ENCODE measurements around the gene OMG.
A peak's percentile ranks its signal among the peaks of the same experiment; 100 is the strongest.
"Not testable (repeated sequence)": the region's sequence is repeated elsewhere in the genome, so short reads cannot be mapped to it uniquely, and the experiment has no call there.

The OMG gene, protein sequence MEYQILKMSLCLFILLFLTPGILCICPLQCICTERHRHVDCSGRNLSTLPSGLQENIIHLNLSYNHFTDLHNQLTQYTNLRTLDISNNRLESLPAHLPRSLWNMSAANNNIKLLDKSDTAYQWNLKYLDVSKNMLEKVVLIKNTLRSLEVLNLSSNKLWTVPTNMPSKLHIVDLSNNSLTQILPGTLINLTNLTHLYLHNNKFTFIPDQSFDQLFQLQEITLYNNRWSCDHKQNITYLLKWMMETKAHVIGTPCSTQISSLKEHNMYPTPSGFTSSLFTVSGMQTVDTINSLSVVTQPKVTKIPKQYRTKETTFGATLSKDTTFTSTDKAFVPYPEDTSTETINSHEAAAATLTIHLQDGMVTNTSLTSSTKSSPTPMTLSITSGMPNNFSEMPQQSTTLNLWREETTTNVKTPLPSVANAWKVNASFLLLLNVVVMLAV

DNA sequence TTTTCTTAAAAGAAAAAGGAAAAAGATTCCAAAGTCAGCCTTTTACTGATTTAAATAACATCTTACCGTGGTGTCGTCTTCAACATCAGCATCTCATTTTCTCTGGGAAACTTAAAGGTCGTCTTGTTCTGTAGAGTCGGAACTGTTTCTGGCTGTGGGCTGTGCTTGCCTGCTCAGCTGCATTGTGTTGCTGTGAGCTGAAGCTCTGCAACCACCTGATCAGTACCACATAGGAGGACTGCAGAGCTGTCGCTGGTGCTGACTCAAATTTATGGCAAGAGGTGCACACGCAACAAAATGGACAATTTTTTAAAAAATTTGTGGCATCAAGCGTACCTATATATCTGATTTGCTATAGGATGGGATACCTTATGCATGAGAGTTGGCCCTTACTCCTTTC, at the start of gene OMG:
TSS of gene OMG (minus strand) at position 150 of the 400 bp plus-strand sequence. CDS start 908 bp downstream, outside the sequence.
- H3K4me1 Mint-ChIP-seq = peaks cover 3% of the 10 kb centered on the region
- CTCF ChIA-PET = no interaction called here
- no peaks in the 10 kb centered on the region for H3K27me3 Mint-ChIP-seq
- H3K36me3 Mint-ChIP-seq = peaks cover 9% of the 10 kb centered on the region
- no peak within 1 kb of the TSS for H3K27ac Mint-ChIP-seq
- no peaks in the 10 kb centered on the region for H3K9me3 Mint-ChIP-seq
- no peak within 1 kb of the TSS for H3K4me3 Mint-ChIP-seq
- no peak for DNase-seq

DNA sequence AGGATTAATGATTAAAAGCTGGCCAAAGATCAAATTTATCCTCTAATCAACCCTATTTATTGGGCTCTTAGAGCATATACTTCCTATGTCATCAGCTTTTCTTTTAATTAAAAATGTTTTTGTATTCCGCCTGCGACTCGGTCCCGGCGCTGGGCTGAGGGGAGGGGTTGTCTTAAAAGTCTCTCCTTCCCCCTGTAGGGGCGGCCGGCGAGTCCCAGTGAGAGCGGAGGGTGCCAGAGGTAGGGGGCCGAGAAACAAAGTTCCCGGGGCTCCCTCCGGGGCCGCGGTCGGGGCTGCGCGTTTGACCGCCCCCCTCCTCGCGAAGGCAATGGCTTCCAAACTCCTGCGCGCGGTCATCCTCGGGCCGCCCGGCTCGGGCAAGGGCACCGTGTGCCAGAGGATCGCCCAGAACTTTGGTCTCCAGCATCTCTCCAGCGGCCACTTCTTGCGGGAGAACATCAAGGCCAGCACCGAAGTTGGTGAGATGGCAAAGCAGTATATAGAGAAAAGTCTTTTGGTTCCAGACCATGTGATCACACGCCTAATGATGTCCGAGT, 48.2 kb upstream of the OMG start:
- H3K36me3 Mint-ChIP-seq, H3K27me3 Mint-ChIP-seq, CTCF ChIA-PET, H3K4me3 Mint-ChIP-seq, H3K27ac Mint-ChIP-seq, H3K4me1 Mint-ChIP-seq, H3K9me3 Mint-ChIP-seq, DNase-seq: not testable (repeated sequence)

DNA sequence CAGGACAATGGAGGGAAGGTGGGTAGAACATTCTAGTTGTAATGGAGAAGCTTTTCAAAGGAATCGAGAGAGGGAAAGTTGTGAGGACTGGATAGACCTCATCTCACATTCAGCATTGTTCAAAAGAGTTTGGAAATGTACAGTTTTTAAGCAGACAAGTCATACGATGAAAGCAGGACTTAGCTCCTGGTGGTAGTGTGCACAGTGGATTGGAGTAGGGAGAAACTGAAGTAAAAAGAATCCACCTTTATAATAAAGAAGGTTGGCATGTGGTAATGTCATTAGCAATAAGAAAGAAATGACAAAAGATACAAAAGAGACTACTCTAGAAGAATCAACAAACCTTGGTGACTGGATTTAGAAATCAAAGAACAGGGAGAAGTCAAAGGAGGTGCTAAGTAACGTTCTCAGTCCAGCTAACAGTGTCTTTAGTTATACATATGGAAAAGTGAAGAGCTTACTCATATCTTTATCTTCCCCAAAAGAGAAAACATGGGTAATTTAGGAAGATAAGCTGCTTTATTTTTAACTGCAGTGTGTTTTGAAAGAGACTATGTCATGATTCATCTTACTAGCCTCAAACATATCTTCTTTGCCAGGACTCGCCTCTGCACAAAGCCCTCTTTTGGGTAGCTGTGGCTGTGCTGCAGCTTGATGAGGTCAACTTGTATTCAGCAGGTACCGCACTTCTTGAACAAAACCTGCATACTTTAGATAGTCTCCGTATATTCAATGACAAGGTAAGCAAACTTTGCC, 43.0 kb upstream of the OMG start:
- H3K4me3 Mint-ChIP-seq = no peak overlapping the region
- H3K27ac Mint-ChIP-seq = no peak overlapping the region
- no peaks in the 10 kb centered on the region for H3K4me1 Mint-ChIP-seq
- H3K27me3 Mint-ChIP-seq = no peaks in the 10 kb centered on the region
- H3K9me3 Mint-ChIP-seq = no peaks in the 10 kb centered on the region
- H3K36me3 Mint-ChIP-seq = peaks cover 8% of the 10 kb centered on the region
- CTCF ChIA-PET = interaction anchor here (1.5 to 1.6 kb wide), 2 partner anchors 49 to 124 kb away, joined by 3 to 7 read pairs; no protein-coding TSS in a partner anchor
- DNase-seq = no peak

DNA sequence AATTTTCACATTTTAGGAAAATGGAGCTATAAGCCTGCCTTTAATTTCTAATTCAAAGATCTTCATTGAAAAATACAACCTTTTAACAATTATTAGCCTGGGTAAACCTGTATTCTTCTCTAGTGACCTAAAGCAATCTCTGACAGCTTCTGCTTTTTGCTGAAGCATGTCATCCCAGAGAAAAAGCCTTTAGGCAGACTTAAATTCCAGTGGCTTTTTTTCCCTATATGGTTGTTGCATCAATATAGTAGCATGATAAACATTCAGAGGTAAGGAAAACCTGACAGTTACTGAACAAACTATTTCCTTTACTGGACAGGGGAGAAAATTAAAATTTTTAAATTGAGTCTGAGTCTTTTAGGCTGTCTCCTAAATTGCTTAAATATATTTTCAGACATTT, 32.2 kb upstream of the OMG start:
- no peak for DNase-seq
- no peak overlapping the region for H3K4me3 Mint-ChIP-seq
- no peak overlapping the region for H3K27ac Mint-ChIP-seq
- H3K4me1 Mint-ChIP-seq = peaks cover 2% of the 10 kb centered on the region
- H3K36me3 Mint-ChIP-seq = peaks cover 5% of the 10 kb centered on the region
- H3K27me3 Mint-ChIP-seq = no peaks in the 10 kb centered on the region
- no peaks in the 10 kb centered on the region for H3K9me3 Mint-ChIP-seq
- CTCF ChIA-PET = no interaction called here

DNA sequence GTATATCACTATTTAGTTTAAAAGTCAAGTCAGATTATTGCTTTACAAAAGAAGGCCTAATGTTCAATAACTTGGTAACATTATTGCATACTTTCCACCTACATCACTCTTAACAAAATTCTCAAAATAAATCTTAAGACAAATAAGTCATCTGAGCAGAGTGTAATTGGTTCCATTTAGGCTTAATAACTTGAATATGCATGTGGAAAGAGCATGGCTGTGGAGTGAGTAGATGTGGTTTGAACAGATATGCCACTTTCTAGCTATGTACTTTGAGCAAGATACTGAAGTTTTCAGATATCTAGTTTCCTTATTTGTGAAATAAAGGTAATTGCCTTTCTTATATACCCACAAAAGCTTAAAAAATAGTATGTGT, 31.1 kb upstream of the OMG start:
- Mint-ChIP-seq H3K36me3 (peaks cover 5% of the 10 kb centered on the region), H3K4me3 (no peak overlapping the region), H3K9me3 (no peaks in the 10 kb centered on the region), H3K27me3 (no peaks in the 10 kb centered on the region), H3K4me1 (peaks cover 7% of the 10 kb centered on the region), H3K27ac (no peak overlapping the region)
- no peak for DNase-seq
- CTCF ChIA-PET = no interaction called here

DNA sequence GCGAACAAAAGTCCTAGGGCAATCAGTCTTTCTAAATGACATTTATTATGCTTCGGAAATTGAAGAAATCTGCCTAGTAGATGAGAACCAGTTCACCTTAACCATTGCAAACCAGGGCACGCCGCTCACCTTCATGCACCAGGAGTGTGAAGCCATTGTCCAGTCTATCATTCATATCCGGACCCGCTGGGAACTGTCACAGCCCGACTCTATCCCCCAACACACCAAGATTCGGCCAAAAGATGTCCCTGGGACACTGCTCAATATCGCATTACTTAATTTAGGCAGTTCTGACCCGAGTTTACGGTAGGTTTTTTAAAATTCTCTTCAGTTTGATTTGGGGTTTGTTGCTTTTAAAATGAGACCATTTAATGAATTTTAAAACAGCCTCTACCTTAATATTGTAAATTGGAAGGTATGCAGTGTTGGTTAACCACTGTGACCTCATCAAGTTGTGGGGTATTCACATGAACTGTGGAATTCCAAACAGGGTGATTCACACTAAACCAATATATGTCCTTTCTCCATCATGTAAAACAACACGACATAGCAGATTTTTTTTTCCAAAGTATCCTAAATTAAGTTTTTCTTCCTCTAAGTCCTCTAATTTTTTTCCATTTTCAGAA, 30.6 kb upstream of the OMG start:
- Mint-ChIP-seq H3K27ac (no peak overlapping the region), H3K4me1 (peaks cover 10% of the 10 kb centered on the region), H3K9me3 (no peaks in the 10 kb centered on the region), H3K36me3 (peaks cover 5% of the 10 kb centered on the region), H3K27me3 (no peaks in the 10 kb centered on the region), H3K4me3 (no peak overlapping the region)
- DNase-seq = no peak
- CTCF ChIA-PET = no interaction called here

DNA sequence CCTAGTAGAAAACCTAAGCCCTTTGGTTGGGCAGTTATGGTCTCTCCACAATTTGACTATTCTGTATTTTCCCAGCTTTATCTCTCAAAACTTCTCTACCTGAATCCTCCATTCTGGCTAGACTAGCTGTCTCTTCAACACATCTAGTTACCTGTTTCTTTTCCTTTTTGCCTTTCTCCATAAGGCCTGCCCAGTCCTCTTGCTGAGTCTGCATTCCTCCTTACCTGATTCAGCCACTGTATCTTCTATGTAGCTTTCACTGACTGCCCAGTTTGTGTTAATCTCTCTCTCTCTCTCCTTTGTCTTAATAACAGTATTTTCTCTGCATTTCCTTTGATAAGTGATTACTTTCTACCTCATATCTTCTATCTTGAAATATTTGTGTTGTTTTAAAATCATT, 26.5 kb upstream of the OMG start:
- Mint-ChIP-seq H3K36me3 (peaks cover 19% of the 10 kb centered on the region), H3K27me3 (no peaks in the 10 kb centered on the region), H3K4me1 (peaks cover 18% of the 10 kb centered on the region), H3K27ac (peak overlapping the region; percentile 39), H3K4me3 (no peak overlapping the region), H3K9me3 (no peaks in the 10 kb centered on the region)
- DNase-seq = no peak
- CTCF ChIA-PET = no interaction called here

DNA sequence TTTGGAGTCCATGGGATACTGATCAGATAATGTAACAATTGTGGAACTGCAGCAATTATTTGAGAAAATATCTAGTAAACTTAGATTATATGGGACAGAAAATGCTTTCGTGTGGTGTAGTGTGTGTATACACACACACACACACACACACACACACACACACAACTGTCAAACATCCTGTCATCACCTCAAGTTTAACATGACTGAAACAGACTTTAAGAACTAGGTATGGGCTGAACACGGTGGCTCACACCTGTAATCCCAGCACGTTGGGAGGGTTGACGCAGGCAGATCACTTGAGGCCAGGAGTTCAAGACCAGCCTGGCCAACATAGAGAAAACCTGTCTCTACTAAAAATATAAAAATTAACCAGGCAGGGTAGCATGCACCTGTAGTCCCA, 24.9 kb upstream of the OMG start:
- Mint-ChIP-seq H3K9me3 (no peaks in the 10 kb centered on the region), H3K36me3 (peaks cover 23% of the 10 kb centered on the region), H3K27me3 (no peaks in the 10 kb centered on the region), H3K4me1 (peaks cover 26% of the 10 kb centered on the region), H3K27ac (peak overlapping the region; percentile 94), H3K4me3 (peak overlapping the region; percentile 78)
- DNase-seq = peak; percentile 64
- CTCF ChIA-PET = interaction anchor here (1.0 to 4.1 kb wide), 2 partner anchors 9 to 13 kb away, joined by 4 to 23 read pairs; no protein-coding TSS in a partner anchor

DNA sequence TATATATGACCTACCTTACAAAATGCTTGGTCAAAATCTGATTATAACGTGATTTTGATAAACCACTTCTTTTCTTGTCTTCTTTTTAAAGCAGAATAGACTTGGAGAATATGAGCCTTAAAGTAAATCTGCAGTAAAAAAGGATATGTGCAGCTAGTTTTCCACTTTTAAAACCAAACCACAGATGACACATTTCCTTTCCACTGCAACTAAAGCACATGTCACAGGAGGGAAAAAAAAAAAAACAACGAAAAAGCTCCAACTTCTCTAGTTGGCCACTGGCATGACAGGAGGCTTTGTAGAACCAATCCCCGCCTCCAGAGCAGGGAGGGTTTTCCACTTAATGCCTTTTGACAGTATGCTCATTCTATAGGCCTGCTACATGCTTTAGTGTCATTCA, 24.4 kb upstream of the OMG start, which contains the start of gene EVI2A:
TSS of gene EVI2A (minus strand) at position 142 of the 400 bp plus-strand sequence. CDS start 2,609 bp downstream, outside the sequence.
- CTCF ChIA-PET = interaction anchor here (1.0 to 4.1 kb wide), 2 partner anchors 9 to 12 kb away, joined by 4 to 23 read pairs; no protein-coding TSS in a partner anchor

DNA sequence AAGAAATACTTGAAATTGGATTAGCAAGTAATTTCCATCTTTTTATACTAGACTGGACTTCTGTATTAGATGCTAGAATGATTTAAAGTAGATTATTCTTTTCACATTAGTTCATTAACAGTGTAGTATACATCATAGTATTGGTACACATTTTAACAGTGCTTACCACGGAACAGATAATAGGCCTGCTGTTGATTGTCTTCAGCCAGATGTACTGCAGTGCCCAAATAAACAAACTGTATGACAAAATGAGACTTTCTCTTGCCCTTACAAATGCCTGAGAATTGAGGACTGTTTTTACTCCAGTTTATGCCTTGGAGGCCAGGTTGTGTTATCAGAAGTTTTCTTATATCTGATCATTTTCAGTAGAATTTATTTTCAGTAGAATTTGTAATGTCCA, 23.8 kb upstream of the OMG start:
- no peaks in the 10 kb centered on the region for H3K27me3 Mint-ChIP-seq
- no peak for DNase-seq
- peaks cover 31% of the 10 kb centered on the region for H3K36me3 Mint-ChIP-seq
- CTCF ChIA-PET = interaction anchor here (1.0 to 4.1 kb wide), 2 partner anchors 8 to 12 kb away, joined by 4 to 23 read pairs; no protein-coding TSS in a partner anchor
- H3K27ac Mint-ChIP-seq = peak overlapping the region; percentile 94
- peaks cover 37% of the 10 kb centered on the region for H3K4me1 Mint-ChIP-seq
- H3K9me3 Mint-ChIP-seq = no peaks in the 10 kb centered on the region
- peak overlapping the region; percentile 78 for H3K4me3 Mint-ChIP-seq

More for the DNA sequence above, 24.4 kb upstream of the OMG start, which contains the start of gene EVI2A:
- peaks cover 26% of the 10 kb centered on the region for H3K36me3 Mint-ChIP-seq
- DNase-seq = peak; percentile 91
- no peaks in the 10 kb centered on the region for H3K27me3 Mint-ChIP-seq
- H3K4me3 Mint-ChIP-seq = peak within 1 kb of the TSS; percentile 78
- no peaks in the 10 kb centered on the region for H3K9me3 Mint-ChIP-seq
- H3K4me1 Mint-ChIP-seq = peaks cover 30% of the 10 kb centered on the region
- peak within 1 kb of the TSS; percentile 94 for H3K27ac Mint-ChIP-seq

DNA sequence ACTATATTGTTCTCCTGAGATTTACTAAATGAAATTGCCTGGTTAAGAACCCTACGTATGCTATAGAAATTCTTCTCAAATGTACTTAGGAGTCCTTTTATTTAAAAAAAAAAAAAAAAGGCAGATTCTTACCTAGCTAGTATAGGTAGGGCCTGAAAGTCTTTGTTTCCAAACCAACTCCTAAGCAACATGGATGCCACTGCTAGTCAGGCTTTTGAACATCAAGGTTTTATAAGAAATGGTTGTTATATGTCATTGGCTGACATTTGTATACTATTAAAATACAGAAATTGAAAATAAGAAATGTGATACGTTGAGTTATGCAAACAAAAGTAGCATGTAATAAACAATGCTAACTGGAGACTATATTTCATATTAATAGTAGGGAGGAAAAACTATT, 23.2 kb upstream of the OMG start:
- DNase-seq = no peak
- CTCF ChIA-PET = interaction anchor here (0.6 to 4.1 kb wide), 2 partner anchors 11 to 73 kb away, joined by 3 to 23 read pairs; no protein-coding TSS in a partner anchor
- H3K36me3 Mint-ChIP-seq = peaks cover 32% of the 10 kb centered on the region
- peaks cover 40% of the 10 kb centered on the region for H3K4me1 Mint-ChIP-seq
- no peaks in the 10 kb centered on the region for H3K27me3 Mint-ChIP-seq
- H3K4me3 Mint-ChIP-seq = peak overlapping the region; percentile 78
- peak overlapping the region; percentile 94 for H3K27ac Mint-ChIP-seq
- no peaks in the 10 kb centered on the region for H3K9me3 Mint-ChIP-seq

DNA sequence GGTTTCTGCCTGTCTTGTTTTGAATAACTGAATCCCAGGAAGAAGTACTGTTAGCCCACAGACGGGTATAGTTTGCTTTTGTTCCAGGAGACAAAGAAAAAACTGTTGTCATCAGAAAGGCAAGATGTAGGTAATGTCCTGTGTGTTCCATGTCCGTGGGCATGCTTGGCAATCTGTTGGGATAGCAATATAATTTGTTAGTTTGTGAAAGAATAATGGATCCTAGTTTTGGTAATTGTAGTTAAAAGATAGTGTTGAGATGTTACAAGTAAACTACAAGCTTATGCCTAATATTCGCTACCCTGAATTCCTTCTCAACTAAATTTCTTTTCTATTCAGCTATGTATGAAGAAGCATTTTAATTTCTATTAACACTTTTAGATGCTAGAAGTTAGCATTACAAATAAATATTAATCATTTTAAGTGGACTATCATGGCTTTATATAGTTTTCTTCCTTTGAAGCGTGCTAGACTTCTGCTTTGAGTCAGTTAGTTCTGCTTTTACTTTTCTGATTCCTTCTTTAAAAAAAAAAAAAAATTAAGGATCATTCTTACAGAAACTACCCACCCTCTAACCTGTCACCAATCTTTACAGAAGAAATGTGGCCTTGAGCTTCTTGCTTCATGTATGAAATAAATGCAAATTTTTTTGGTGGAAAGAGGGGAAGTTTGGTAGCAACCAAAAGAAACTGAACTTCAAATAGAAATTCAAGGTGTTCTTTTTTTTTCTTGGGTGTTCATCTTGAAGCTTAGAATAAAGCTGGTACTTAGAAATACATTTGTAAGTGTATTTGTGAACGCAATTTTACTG, 22.0 kb upstream of the OMG start:
- CTCF ChIA-PET = interaction anchor here (0.7 to 4.1 kb wide), 3 partner anchors 10 to 174 kb away, joined by 3 to 23 read pairs (median 4); no protein-coding TSS in a partner anchor
- peaks cover 50% of the 10 kb centered on the region for H3K4me1 Mint-ChIP-seq
- H3K36me3 Mint-ChIP-seq = peaks cover 32% of the 10 kb centered on the region
- peak overlapping the region; percentile 78 for H3K4me3 Mint-ChIP-seq
- no peaks in the 10 kb centered on the region for H3K27me3 Mint-ChIP-seq
- H3K27ac Mint-ChIP-seq = peak overlapping the region; percentile 94
- no peak for DNase-seq
- H3K9me3 Mint-ChIP-seq = no peaks in the 10 kb centered on the region

DNA sequence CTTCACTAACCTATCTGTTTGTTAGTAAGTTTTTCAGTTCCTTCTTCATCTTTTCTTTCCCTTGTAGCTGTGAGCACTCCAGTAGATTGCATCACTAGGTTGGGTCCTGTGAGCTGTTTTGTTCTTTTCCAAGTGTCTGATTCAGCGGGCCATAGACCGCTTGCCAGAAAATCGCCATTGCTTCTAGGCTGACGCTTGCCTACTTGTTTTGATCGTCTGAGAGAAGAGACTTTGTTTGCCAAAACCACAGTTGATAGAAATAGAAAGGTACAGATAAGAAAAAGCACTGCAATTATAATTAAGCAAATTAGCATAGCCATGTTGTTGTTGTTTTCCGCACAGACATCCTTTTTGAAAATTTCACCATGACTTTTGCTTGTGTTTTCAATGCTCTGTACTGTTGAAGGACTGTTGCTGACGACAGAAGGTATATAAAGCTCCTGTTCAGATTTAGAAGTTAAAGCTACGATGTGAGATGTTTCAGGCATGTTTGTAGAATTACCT, 21.3 kb upstream of the OMG start:
- H3K36me3 Mint-ChIP-seq = peaks cover 34% of the 10 kb centered on the region
- peak overlapping the region; percentile 78 for H3K4me3 Mint-ChIP-seq
- H3K27ac Mint-ChIP-seq = peak overlapping the region; percentile 94
- no peaks in the 10 kb centered on the region for H3K9me3 Mint-ChIP-seq
- H3K4me1 Mint-ChIP-seq = peaks cover 46% of the 10 kb centered on the region
- H3K27me3 Mint-ChIP-seq = no peaks in the 10 kb centered on the region
- CTCF ChIA-PET = interaction anchor here (4.1 kb wide), 1 partner anchor 9 kb away, joined by 23 read pairs; no protein-coding TSS in a partner anchor
- DNase-seq = peak; percentile 65

Data from activated naive CD4-positive, alpha-beta T cell treated with anti-CD3 and anti-CD28 coated beads, Interleukin-2, amount 10 ng/mL, durations not matched to agents 7 days and 5 days (primary cell).